ENCODE results near the gene LMBR1. TPM values are rescaled to one million over a fixed set of nuclear protein-coding genes. Genes with fewer than 3 reads are reported as not detected.

The LMBR1 gene
- total RNA-seq, 1 donor from 2014 or later: 37.6 TPM

DNA sequence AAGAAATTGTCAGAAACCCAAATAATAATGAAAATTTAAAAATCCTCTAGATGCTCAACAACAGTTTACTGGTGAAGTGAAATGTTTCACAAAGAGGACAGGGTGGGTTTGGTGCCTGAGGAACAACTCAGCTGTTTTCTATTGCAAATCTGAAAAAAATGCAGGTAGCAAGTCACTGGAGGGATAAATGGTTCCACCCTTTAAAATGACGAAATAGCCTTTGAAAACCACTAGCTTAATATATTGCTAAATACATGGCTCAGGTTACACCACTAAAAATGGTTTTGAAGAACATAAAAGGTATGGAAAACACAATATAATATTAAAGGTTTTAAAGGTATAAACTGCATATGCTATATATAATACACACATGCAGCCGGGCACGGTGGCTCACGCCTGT lies 69.5 kb downstream of the LMBR1 start:
- Histone ChIP-seq H3K27me3 (ENCODE audit: low read depth) (no peaks in the 10 kb centered on the region), H3K27ac (replicated peaks) (no peak overlapping the region), H3K36me3 (peaks cover 15% of the 10 kb centered on the region), H3K4me3 (no peak overlapping the region), H3K4me1 (no peaks in the 10 kb centered on the region), H3K9me3 (replicated peaks) (no peaks in the 10 kb centered on the region)
- intact Hi-C loops (cut with micrococcal nuclease): no loop called here
- no peak for DNase-seq
- TF ChIP-seq, protein P1, sequence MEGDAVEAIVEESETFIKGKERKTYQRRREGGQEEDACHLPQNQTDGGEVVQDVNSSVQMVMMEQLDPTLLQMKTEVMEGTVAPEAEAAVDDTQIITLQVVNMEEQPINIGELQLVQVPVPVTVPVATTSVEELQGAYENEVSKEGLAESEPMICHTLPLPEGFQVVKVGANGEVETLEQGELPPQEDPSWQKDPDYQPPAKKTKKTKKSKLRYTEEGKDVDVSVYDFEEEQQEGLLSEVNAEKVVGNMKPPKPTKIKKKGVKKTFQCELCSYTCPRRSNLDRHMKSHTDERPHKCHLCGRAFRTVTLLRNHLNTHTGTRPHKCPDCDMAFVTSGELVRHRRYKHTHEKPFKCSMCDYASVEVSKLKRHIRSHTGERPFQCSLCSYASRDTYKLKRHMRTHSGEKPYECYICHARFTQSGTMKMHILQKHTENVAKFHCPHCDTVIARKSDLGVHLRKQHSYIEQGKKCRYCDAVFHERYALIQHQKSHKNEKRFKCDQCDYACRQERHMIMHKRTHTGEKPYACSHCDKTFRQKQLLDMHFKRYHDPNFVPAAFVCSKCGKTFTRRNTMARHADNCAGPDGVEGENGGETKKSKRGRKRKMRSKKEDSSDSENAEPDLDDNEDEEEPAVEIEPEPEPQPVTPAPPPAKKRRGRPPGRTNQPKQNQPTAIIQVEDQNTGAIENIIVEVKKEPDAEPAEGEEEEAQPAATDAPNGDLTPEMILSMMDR (IDR thresholded peaks at IDR 0.05; ENCODE audit: borderline replicate concordance): no peak

DNA sequence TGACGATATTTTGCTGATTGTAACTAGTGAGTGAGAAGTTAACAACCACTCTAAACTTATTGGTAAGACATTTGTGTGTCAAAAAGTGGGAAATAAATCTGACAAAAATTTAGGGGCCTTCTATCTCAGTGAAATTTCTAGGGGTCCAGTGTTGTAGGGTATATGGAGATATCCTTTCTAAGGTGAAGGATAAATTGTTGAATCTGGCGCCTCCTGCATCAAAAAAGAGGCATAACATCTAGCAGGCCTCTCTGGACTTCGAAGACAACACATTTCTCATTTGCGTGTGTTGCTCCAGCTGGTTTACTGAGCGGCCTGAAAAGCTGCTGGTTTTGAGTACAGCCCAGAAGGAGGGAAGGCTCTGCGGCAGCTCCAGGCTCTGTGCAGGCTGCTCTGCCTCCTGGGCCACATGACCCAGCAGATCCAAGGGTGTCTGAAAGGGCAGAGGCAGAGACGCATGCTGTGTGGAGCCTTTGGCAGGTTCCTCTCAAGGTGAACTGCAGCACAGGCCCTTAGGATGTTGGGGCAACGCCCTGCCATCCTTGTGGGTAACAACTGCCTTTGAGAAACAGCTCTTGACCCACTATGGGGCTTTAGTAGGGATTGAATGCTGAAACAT lies 72.4 kb downstream of the LMBR1 start:
- peaks cover 9% of the 10 kb centered on the region for H3K36me3 ChIP-seq
- no peaks in the 10 kb centered on the region for H3K27me3 ChIP-seq (ENCODE audit: low read depth)
- no peaks in the 10 kb centered on the region for H3K4me1 ChIP-seq
- intact Hi-C loops (cut with micrococcal nuclease): no loop called here
- TF ChIP-seq, protein P1 (IDR thresholded peaks at IDR 0.05; ENCODE audit: borderline replicate concordance): peak; percentile 21
- no peaks in the 10 kb centered on the region for H3K9me3 ChIP-seq (replicated peaks)
- H3K27ac ChIP-seq (replicated peaks): no peak overlapping the region
- H3K4me3 ChIP-seq: no peak overlapping the region
- no peak for DNase-seq

DNA sequence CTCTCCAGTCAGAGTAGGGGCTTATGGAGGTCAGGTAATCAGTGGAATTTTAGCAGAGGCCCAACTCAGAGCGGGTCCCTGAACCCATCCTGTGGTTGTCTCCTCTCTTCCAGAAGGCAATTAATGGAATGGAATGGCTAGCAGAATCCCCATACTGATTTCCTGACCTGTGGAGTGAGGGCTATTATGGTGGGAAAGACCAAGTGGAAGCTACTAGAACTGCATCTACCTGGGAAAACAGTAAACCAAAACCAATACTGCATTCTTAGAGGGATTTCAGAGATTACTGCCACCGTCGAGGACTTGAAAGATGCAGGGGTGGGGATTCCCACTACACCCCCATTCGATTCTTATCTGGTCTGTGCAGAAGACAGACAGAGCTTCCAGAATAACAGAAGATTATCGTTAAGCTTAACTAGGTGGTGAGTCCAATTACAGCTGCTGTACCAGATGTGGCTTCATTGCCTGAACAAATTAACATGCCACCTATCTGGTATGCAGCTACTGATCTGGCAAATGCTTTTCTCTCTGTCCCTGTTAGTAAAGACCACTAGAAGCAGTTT lies 73.2 kb downstream of the LMBR1 start:
- intact Hi-C loops (cut with micrococcal nuclease): no loop called here
- no peaks in the 10 kb centered on the region for H3K27me3 ChIP-seq (ENCODE audit: low read depth)
- no peak overlapping the region for H3K4me3 ChIP-seq
- DNase-seq: no peak
- TF ChIP-seq, protein P1 (IDR thresholded peaks at IDR 0.05; ENCODE audit: borderline replicate concordance): no peak
- H3K27ac ChIP-seq (replicated peaks): no peak overlapping the region
- no peaks in the 10 kb centered on the region for H3K4me1 ChIP-seq
- H3K9me3 ChIP-seq (replicated peaks): no peaks in the 10 kb centered on the region
- H3K36me3 ChIP-seq: peaks cover 6% of the 10 kb centered on the region

DNA sequence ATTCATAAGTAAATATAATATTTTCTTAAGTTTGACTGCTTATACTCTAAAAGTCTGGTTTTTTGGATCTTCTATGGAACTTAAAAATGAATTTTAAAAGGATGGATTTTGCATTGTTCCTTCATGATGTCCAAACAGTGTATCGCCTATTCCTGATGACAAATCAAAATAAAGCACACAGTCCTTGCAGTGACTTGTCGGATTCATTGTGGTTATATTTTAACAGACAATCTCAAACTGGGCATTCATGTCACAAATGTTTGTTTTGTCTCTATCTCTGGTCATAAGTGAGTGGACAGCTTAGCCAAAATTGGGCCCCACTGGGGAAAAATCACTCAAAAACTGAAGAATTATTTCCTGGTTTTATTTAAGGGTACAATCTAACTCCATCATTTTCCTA lies 74.8 kb downstream of the LMBR1 start:
- H3K27ac ChIP-seq (replicated peaks): no peak overlapping the region
- intact Hi-C loops (cut with micrococcal nuclease): no loop called here

DNA sequence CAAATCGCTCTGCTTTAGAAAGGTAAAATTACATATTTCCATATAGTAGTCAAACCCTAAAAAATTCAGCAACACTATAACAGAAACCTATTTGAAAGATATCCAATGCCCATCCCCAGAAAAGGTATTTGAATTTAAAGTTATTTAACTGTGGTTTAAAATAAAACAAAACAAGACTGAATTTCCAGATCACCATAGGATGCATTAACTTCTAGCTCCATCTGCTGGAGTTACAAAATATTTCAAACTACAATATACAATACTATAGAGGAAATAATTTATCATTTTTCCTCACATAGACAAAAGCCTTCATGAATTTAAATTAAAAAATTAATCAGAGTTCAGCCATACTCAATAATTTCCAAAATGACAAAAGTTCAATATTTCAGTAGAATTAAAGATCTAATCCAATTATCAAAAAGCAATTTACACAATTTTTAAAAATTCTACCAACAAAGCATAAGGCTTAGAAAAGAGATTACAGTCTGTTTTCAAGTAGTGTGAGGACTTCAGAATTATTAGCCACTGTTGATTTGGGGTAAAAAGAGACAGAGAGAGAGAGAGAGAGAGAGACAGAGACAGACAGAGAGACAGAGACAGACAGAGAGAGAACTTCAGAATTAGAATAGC lies 75.9 kb downstream of the LMBR1 start:
- no peaks in the 10 kb centered on the region for H3K4me1 ChIP-seq
- no peaks in the 10 kb centered on the region for H3K27me3 ChIP-seq (ENCODE audit: low read depth)
- H3K36me3 ChIP-seq: peaks cover 10% of the 10 kb centered on the region
- intact Hi-C loops (cut with micrococcal nuclease): no loop called here
- no peak overlapping the region for H3K27ac ChIP-seq (replicated peaks)
- DNase-seq: no peak
- TF ChIP-seq, protein P1 (IDR thresholded peaks at IDR 0.05; ENCODE audit: borderline replicate concordance): peak; percentile 47
- H3K9me3 ChIP-seq (replicated peaks): no peaks in the 10 kb centered on the region
- H3K4me3 ChIP-seq: no peak overlapping the region

More for the DNA sequence above, 74.8 kb downstream of the LMBR1 start:
- Histone ChIP-seq H3K27me3 (ENCODE audit: low read depth) (no peaks in the 10 kb centered on the region), H3K36me3 (peaks cover 10% of the 10 kb centered on the region), H3K9me3 (replicated peaks) (no peaks in the 10 kb centered on the region), H3K4me1 (no peaks in the 10 kb centered on the region), H3K4me3 (no peak overlapping the region)
- no peak for DNase-seq
- TF ChIP-seq, protein P1 (IDR thresholded peaks at IDR 0.05; ENCODE audit: borderline replicate concordance): no peak
